T-helper 1 cell treated with Interleukin-12 subunit alpha and Interleukin-12 subunit beta and Interleukin-4 antibody, amounts not matched to agents 30 ng/mL and 1 ng/mL, for 36 hours (primary cell): ENCODE results near the gene MGAM2. TPM values are rescaled to one million over a fixed set of nuclear protein-coding genes. Genes with fewer than 3 reads are reported as not detected.

Experiments used
- intact Hi-C: fragments of 100-400 bp; cut with micrococcal nuclease; formaldehyde crosslinking; loops from one replicate; pipeline ENCODE4 v1.15.1; 2024
- total RNA-seq: library from RNA; stranded (reverse); gene quantifications from 2 replicates; pipeline ENCODE4 v1.2.3, GENCODE V29; 2022

MGAM2 gene
- total RNA-seq, 1 donor from 2014 or later = not detected

DNA sequence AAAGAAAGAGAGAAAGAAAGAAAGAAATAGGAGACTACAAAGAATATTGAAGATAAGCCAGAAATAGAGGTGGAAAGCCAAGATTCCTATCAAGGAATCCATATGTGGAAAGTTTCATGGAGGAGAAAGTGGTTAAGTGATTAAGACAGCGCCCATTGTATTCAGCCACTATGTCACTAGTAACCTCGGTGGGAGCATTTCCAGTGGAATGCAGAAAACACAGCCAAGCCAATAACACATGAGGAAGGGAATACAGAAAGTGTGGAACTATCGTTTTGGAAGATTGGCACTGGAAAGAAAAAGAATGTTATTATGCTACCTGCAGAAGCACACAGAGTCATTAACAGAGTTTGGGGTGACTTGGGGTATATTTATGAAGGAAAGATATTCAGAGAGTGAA lies 2.7 kb downstream of the MGAM2 start:
- intact Hi-C loops = no loop called here

DNA sequence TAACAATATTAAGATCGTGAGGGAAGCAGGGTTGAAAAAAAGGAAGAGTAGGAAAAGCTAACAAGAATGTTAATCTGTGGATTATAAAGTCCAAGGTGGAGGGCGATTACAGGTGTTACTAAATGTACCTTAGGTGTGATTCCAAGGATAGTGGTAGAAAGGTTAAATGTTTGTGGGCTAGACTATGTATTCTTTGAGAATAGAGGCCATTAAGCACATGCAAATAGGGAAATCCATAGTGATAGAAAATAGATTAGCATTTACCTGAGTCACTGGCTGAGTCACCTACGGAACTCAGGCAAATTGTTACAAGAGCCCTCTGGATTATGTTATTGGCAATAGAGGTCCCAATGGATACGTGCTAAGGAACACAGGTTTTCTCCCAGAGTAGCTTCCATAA lies 9.0 kb downstream of the MGAM2 start:
- intact Hi-C loops = no loop called here

DNA sequence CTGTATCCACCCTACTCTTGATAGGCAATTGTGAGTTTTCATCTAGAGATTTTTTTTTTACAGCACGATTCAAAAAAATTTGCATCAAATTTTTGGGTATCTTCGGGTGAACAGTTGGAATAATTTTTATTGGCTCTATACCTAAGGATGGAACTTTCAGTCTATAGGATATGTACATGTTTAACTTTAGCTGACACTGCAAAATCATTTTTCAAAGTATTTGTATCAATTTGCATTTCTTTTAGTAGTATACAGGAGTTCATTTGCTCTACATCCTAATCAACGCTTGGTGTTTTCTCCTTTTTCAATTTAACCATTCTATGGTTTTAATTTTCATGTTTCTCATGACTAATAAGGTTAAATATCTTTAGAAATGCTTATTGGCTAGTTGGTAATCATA lies 11.7 kb downstream of the MGAM2 start:
- intact Hi-C loops = no loop called here

DNA sequence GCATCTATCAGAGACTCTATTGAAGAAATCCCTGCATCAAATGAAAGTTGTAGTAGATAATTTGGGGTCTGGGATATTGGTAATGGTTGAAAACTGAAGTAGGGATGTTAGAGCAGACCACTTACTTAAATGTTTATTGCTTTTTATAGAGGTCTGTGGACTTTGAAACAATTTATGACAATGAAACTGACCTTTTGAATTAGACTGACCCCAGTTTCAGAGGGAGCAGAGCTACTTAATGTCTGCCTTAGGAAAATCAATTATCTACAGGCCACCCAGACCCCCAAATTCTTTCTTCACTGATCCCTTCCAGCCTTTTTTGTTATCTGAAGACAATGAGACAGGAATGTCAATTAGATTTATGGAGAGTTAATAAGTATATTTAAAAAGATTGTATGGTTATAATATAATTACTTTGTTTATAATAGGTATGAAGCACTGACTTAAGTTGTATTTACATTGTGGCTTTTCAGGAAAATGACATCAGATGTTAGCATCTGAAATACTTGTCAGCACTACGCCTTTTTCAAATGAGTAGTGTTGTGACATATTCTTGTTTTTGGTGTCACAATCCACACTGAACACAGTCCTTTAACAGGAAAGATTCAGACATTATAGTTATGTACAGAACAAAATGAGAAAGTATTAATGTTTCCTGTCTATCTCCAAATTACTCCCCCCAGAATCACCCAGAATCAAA lies 13.9 kb downstream of the MGAM2 start:
- intact Hi-C loops = no loop called here

DNA sequence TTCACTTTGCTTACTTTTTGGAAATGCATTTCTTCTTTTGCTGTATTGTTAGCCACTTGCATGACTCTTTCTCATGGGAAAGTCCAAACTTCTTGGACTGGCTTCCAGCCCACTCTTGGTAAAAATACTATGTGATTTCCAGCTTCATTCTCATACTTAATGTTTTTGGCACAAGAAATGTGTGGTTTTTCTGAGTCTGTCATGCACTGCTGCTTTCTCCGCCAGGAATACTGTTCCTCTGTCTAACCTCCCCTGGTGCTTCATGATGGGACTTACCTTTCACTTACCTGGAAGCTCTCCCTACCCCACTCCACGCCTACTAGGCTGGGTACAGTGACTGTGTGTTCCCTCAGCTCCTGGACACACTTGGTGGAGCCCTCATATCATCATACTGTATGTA lies 18.7 kb downstream of the MGAM2 start:
- intact Hi-C loops = loop anchor here (5.0 to 10.0 kb wide), 4 partner anchors 337 to 682 kb away; partner anchors contain the start of gene SSBP1

DNA sequence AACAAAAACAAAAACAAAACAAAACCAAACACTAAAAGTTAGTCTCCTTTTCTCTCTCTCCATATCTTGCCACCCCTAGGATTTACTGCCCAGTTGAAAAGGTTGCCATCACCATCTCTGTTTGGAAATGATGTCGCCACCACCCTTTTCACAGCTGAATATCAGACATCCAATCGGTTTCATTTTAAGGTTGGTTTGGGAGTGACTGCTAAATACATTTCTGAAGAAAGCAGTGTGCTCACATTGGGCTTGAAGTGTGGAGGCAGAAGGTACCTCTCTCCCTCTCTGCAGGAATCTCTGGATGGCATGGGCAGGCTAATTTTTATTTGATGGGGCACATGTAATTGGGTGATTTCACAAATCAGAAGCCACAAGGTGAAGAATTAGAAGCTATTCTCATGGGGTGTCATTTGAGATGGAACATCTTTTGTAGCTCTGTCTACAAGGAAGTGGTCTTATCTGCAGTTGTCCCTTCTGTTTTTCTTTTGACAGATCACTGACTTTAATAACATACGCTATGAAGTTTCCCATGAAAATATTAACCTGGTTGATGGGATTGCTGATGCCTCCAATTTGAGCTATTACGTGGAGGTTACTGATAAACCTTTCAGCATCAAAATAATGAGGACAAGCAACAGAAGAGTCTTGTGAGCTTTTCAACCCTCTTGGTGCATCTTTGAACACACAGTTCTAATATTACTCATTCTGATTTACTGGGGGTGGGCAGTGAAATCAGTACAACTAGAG lies 20.1 kb downstream of the MGAM2 start:
- intact Hi-C loops = loop anchor here (5.0 to 10.0 kb wide), 4 partner anchors 336 to 681 kb away; partner anchors contain the start of gene SSBP1

DNA sequence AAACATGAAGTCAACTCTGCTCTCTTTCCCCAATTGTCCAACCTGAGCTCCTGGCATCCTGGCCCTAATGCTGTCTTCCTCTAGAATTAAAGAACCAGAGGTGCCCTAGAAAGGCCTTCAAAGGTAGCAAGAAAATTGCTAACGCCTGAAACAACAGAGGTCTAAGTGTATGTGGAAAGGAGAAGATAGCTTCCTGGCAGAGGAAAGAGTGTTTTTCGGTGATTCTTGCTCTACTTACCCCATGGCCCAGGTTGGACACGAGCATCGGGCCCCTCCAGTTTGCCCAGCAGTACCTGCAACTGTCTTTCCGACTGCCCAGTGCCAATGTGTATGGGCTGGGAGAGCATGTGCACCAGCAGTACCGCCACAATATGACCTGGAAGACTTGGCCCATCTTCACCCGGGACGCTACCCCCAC lies 22.2 kb downstream of the MGAM2 start:
- intact Hi-C loops = loop anchor here (5.0 to 10.0 kb wide), 4 partner anchors 334 to 679 kb away; partner anchors contain the start of gene SSBP1

DNA sequence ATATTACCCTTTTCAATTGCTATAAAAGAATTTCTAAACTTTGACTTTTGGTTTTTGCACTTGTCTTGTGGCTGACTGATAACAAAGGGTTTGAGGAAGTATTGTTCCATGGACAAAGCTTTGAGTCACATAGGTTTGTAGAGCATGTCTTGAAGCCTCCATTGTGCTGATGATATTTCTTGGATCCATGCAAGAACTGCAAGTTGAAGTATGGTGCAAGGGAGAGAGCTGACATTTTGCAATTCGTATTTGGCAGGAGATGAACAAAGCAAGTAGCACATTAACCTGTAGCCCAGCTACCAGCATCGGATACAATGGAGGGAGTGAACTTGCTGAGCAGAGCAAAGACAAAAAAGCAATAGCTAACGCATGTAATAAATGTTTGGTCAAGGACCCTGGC lies 23.4 kb downstream of the MGAM2 start:
- intact Hi-C loops = loop anchor here (5.0 to 10.0 kb wide), 4 partner anchors 332 to 677 kb away; partner anchors contain the start of gene SSBP1

DNA sequence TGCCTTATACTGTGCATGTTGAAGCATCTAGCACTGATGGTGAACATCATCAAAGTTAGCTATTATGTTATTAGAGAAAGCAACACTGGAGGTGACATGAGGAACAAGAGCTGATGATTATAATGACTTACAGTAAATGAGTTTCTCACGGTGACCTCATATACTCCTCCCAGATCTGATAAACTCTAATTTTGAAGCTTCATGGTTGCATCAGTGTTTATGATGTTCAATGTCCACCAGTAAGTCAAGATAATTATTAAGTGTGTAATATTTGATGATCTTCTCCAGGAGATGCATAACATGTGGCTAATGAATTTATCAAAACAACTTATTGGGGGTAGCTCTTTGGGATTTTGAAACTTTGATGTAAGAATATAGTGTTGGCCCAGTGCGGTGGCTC lies 27.5 kb downstream of the MGAM2 start:
- intact Hi-C loops = loop anchor here (10.0 kb wide), 1 partner anchor 404 kb away; the partner anchor contains the start of gene SSBP1

DNA sequence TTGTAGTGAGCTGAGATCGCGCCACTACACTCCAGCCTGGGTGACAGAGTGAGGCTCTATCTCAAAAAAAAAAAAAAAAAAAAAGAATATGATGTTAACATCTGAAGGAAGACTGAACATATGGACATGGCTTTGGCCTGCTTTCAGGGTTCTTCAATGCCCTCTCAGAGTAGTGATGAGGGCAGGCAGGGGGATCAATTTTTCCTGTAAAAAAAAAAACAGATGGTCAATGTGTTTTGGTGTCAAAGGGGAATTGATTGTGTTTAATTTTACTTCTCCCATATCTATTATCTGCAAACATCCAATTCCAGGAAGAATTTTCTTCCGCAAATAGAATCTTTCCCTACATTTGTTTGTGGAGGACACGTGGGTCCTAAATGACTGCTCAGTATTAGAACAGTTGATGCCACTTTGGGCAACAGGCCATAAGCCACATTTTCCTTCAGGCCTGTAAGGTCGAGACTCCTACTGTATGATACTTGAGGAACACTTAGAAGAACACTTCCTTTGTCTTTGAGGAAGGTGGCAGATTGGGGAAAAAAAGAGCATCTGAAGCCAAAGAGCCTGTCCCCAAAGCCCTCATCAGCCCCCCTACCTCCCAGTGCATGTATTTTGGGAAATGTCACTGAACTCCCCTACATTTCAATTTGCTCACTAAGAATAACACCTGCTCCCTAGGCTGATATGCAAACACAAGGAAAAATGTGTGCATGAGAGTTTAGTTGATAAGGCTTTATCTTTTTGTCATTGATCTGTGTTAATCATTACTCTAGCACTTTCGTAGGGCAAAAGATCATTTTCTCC lies 28.3 kb downstream of the MGAM2 start:
- intact Hi-C loops = loop anchor here (10.0 kb wide), 1 partner anchor 405 kb away; the partner anchor contains the start of gene SSBP1

DNA sequence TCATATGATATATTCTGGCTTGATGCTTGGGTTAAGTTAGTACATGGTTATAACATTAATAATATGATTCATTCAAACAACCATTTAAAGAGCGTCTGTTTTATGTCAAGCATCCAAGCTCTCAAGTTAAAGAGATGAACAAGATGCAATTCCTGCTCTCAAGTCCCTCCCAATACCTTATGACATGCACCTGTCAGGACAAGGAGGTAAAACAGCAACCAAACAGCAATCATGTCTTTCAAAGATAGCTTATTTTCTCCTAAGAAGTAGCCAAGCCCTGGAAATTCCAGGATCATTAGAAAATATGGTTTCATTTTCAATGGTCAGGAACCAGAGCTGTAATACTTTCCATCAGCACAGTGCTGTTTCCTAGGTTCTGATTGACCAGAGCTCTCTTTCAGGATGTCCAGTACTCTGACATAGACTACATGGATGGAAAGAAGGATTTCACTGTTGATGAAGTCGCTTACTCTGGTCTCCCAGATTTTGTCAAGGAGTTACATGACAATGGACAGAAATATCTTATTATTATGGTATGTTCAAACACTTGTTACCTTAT lies 29.0 kb downstream of the MGAM2 start:
- intact Hi-C loops = no loop called here

DNA sequence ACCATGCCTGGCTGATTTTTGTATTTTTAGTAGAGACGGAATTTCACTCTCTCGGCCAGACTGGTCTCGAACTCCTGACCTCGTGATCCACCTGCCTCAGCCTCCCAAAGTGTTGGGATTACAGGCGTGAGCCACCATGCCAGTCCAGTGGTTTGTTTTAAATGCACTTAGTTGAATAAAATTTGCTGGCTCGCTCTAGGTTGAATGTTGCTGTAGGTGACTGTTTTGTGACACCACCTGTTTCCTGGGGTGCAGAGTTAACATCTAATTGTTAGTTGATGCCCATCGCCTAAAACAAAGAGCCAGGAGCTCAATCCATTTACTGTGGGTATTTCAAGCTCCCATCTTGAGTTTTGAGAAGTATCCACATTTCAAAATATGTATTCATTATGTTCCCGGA lies 31.2 kb downstream of the MGAM2 start:
- intact Hi-C loops = no loop called here

DNA sequence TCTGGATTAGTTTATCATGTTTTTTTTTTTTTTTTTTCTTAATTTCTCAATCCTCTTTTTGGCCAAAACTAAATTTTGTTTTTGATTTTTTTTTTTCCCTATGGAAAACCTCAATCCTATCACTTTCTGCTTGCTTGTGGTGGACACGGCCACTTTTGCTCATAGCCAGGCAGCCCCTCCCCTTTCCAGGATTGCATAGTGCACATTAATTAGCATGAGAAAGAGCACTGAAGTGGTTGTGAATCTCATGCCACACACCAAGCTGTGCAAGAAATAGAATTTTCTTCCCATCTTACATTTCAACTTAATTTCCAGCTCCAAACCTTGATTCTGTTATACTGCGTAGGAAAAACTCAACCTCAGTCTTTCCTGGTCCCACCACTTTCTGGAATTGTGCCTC lies 34.6 kb downstream of the MGAM2 start:
- intact Hi-C loops = no loop called here

DNA sequence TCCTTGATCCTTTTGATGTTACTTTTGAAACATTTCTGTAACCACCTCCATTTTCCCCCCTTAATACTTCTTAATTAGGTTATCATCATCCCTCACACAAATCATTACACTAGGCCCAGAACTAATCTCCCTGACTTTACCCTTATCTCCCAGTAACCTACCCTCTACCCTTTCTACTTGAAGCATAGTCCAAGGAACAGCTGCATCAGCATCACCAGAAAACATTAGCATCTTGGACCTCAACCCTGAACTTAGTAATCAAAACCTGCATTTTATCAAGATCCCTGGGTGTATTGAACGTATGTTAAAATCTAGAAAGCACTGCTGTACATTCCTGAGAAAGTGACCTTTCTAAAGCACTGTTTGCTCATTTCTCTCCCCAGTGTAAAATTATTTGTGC lies 38.8 kb downstream of the MGAM2 start:
- intact Hi-C loops = no loop called here

DNA sequence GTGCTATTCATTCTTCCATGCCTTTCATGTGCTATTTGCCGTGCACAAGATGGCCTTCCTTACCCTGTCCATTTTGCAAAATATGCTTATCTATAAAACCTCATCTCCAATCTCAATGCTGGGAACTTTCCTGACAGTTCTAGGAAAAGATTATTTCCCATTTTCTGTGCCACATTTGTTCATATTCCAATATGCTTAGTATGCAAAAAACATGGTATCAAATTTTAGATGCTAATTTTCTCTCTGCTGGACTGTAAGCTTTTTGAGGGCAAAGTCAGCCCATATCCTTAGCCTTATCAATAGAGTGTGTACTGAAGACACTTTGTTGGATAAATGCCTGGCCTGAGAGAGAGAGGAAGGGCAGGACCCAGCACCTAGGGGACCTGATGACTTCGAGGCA lies 39.4 kb downstream of the MGAM2 start:
- intact Hi-C loops = no loop called here

DNA sequence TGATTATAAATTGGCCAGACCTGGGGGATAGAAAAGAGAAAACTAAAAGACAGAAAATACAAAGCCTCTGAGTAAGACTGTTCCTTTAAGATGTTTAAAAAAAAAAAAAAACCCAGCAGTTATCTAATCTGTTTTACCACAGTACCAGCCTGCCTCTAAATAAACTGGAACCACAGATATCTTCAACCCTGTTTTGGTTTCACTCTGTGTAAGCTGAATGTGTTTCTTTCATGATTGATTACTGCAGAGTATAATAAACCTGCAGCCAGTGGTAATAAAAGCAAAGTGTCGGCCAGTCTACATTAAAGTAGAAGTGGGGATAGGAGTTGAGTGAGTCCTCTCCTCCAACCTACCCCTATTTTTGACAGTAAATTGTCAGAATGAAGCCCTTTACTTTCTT lies 40.6 kb downstream of the MGAM2 start:
- intact Hi-C loops = no loop called here

DNA sequence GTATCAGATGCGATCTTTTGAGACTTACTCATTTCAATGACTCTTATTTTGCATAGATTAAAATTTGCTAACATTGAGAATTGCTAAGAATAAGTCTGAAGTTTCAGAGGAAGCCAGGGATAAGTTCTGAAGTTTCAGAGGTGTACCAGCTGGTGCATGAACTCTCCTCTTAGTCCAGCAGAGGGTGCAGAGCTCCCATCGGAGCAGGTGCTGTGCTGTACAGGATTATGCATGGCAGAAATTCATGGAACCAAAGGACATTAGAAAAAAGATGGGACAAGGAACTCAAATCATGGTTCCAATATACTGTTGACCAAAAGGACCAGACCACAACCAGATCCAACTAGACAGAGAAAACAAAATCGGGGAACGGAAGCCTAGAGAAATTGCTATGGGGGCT lies 41.9 kb downstream of the MGAM2 start:
- intact Hi-C loops = no loop called here

DNA sequence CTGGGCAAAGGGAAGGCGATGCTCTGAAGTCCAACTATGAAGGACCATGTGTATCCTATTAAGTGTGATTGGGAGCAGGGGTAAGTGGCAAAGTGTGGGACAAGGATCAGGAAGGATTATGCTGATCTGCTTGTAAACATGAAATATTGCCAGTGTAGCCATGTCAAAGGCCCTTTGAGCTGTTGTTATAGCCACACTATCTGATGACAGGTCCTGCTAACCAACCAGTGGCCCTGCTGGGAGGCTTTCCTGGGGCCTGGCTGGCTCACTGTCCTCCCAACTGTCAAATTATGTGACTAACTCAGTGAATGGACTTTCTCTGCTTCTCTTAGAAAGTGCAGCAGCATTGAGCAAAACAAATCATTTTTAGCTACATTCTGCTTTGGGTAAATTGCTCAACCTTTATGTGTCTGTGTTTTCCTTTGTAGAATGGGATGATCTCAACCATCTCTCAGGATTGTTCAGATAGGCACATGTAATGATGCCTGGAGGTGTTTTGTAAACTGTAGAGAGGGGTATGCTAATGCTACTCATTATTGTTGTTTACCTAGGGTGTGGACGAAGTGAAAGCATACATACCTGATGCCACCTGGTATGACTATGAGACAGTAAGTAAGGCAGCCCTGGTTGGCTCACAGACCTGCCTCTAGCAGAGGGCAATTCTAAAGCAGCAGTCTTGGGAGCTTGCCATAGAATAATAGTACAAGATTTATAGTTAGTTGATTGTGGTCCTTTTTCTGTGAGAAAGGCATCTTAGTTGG lies 47.4 kb downstream of the MGAM2 start:
- intact Hi-C loops = no loop called here

DNA sequence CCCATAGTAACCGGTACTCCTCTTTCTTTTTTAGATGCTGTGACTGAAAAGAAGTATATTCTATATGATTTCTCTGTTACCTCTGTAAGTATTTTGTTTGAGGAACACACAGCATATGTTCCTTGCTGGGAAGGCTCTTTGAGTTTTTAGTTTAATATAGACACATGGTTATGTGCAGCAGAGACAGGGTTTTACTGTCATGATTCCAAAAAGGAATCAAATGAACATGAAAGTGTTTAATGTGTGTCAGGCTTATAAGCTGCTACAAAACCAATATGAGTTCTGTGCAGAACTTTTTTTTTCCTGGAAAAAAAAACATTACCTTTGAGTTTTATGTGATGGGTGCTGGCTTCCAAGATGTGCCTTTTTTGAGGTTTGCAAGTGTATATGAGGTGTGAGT lies 50.4 kb downstream of the MGAM2 start:
- intact Hi-C loops = no loop called here

DNA sequence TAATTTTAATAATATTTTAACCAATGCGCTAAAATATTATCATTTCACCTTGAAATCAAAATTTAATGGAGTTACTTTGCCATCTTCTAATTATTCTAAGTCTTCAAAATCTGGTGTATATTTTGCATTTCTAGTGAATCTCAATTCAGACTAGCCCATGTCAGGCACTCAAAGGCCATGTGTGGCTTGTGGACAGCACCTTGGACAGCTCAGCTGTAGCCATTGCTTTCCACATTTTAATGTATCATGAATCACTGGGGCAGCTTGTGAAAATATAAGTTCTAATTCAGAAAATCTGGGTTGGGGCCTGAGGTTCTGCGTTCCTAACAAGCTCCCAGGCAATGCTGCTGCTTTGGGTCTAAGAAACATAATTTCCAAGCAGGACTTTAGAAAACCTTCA lies 57.2 kb downstream of the MGAM2 start:
- intact Hi-C loops = no loop called here

DNA sequence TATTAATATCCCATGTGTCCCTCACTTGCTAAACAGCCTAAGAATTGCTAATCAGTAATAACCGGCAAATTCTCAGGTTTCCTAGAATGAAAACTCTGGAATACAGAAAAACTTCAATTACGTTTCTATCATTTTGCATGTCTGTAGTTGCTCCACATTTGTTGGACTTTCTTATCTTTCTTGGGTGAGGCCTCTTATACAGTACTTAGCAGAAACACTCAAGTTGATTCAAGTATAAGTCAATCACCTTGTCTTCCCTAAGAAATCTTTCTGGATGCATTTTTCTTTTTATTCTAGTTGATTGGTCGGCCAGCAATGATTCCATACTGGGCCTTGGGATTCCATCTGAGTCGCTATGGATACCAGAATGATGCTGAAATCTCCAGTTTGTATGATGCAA lies 61.4 kb downstream of the MGAM2 start:
- intact Hi-C loops = no loop called here
